Mucosa of rectum (tissue), 2 donors: ENCODE results near the gene NACA2.
"Not testable (repeated sequence)": the region's sequence is repeated elsewhere in the genome, so short reads cannot be mapped to it uniquely, and the experiment has no call there.

Source experiments
- H3K27ac ChIP-seq, 2 donors: one replicate each; pipeline ENCODE4 v1.7.0; 2013; ENCODE audit warnings: inconsistent platforms in 2 of 2, low read depth in 2 of 2, low read length in 2 of 2
- H3K27me3 ChIP-seq, 2 donors: one replicate each; pipeline ENCODE4 v1.7.0; 2013; ENCODE audit warnings: low read length in 2 of 2; ENCODE audit not compliant: control insufficient read depth in 2 of 2, insufficient read depth in 2 of 2
- H3K36me3 ChIP-seq, 2 donors: one replicate each; pipeline ENCODE4 v1.7.0; 2013; ENCODE audit warnings: low read length in 2 of 2; ENCODE audit not compliant: control insufficient read depth in 2 of 2, insufficient read depth in 2 of 2
- H3K4me1 ChIP-seq, 2 donors: one replicate each; pipeline ENCODE4 v1.7.0; 2013; ENCODE audit warnings: low read length in 2 of 2, mild to moderate bottlenecking in 1 of 2; ENCODE audit not compliant: control insufficient read depth in 2 of 2, insufficient read depth in 2 of 2
- H3K4me3 ChIP-seq, 2 donors: one replicate each; pipeline ENCODE4 v1.7.0; 2013; ENCODE audit warnings: low read length in 2 of 2
- H3K9ac ChIP-seq, 2 donors: one replicate each; pipeline ENCODE4 v1.7.0; 2013; ENCODE audit warnings: low read length in 2 of 2, low read depth in 1 of 2, mild to moderate bottlenecking in 1 of 2
- H3K9me3 ChIP-seq, 2 donors: one replicate each; pipeline ENCODE4 v1.7.0; 2013; ENCODE audit warnings: low read length in 2 of 2; ENCODE audit not compliant: control insufficient read depth in 2 of 2
- donor health status: healthy.
- donor health status: Normal muscosa, but diverticular disease.

NACA2 gene

GRCh38 chr17:61556224-61557188 lies 34.5 kb downstream of the NACA2 start:
- Histone ChIP-seq H3K36me3 (no peaks in the 10 kb centered on the region), H3K9me3 (no peaks in the 10 kb centered on the region), H3K27me3 (peaks cover 5 to 9% of the 10 kb centered on the region in 2 donors), H3K27ac (no peak overlapping the region), H3K4me3 (no peak overlapping the region), H3K9ac (no peak overlapping the region), H3K4me1 (no peaks in the 10 kb centered on the region)

GRCh38 chr17:61555127-61555566 lies 35.9 kb downstream of the NACA2 start:
- H3K9ac ChIP-seq: no peak overlapping the region
- peaks cover 5 to 10% of the 10 kb centered on the region in 2 donors for H3K27me3 ChIP-seq

DNA sequence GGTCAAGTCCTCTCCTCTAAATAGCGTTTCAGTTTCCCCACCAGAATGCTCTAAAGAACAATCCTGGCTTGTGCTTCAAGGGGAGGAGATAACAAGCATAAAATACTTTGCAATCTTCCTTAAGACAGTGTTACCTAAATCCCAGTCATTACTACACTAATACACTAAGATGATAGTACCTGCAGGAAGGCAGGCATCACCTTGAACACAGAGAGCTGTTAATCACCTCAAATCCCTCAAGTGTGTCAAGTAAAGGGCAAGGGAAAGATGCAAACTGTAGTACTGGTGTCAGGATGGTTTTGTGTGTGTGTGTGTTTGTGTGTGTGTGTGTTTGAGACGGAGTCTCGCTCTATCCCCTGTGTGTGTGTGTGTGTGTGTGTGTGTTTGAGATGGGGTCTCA lies 36.8 kb downstream of the NACA2 start:
- no peaks in the 10 kb centered on the region for H3K9me3 ChIP-seq
- no peak overlapping the region for H3K4me3 ChIP-seq
- H3K36me3 ChIP-seq: no peaks in the 10 kb centered on the region
- peaks cover 9 to 14% of the 10 kb centered on the region in 2 donors for H3K27me3 ChIP-seq
- no peaks in the 10 kb centered on the region for H3K4me1 ChIP-seq
- no peak overlapping the region for H3K27ac ChIP-seq
- H3K9ac ChIP-seq: no peak overlapping the region

More at GRCh38 chr17:61555127-61555566, 35.9 kb downstream of the NACA2 start:
- H3K9me3 ChIP-seq: no peaks in the 10 kb centered on the region
- no peaks in the 10 kb centered on the region for H3K4me1 ChIP-seq
- H3K36me3 ChIP-seq: no peaks in the 10 kb centered on the region
- H3K4me3 ChIP-seq: no peak overlapping the region
- H3K27ac ChIP-seq: no peak overlapping the region

- H3K27me3 ChIP-seq: peaks cover 5 to 12% of the 10 kb centered on the region in 2 donors
- H3K9me3 ChIP-seq, H3K36me3 ChIP-seq, H3K9ac ChIP-seq, H3K27ac ChIP-seq, H3K4me1 ChIP-seq, H3K4me3 ChIP-seq: not testable (repeated sequence)
Measured at GRCh38 chr17:61552560-61552959, 38.5 kb downstream of the NACA2 start.

DNA sequence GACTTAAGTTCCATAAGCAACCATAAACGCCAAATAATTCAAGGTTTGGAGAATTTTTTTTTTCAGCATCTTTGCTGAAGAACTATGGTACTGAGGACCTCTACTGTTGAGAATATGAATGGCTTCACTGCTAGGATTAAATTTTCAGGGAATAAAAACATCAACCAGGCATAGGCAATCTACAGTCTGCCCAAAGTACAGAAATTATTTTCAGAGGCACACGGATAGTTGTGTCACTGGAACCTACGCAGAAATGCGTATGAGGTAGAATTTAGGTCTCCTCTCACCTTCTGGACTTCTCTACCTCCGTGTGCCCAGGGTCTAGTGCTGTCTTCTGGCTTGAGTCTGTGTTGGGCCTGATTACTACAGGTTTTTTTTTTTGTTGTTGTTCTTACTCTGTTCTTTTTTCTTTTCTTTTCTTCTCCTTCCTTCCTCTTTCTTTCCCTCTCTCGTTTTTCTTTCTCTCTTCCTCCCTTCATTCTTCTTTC lies 39.7 kb downstream of the NACA2 start:
- Histone ChIP-seq H3K9me3 (no peaks in the 10 kb centered on the region), H3K27me3 (peaks cover 4 to 5% of the 10 kb centered on the region in 2 donors), H3K4me1 (no peaks in the 10 kb centered on the region), H3K36me3 (no peaks in the 10 kb centered on the region), H3K4me3 (no peak overlapping the region), H3K27ac (no peak overlapping the region), H3K9ac (no peak overlapping the region)

DNA sequence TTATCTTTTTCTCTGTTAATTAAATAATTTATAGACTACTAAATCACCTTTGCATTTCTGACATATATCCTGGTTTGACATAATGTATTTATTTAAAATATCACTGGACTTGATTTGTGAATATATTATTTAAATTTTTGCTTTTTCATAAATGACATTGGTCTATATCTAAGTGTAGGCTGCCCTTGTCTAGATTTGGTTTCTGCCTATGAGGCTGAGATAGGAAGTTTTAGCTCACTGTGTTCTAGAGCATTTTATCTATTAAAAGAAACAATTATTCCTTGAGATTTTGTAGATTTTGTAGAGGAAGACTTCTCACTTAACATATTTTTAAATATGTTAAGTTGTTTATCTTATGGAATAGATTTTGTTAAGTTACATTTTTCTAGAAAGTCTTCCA lies 43.9 kb downstream of the NACA2 start:
- H3K27me3 ChIP-seq: peaks cover 4 to 5% of the 10 kb centered on the region in 2 donors
- no peaks in the 10 kb centered on the region for H3K36me3 ChIP-seq
- H3K9me3 ChIP-seq: no peaks in the 10 kb centered on the region
- H3K4me1 ChIP-seq: no peaks in the 10 kb centered on the region
- no peak overlapping the region for H3K27ac ChIP-seq
- no peak overlapping the region for H3K9ac ChIP-seq
- no peak overlapping the region for H3K4me3 ChIP-seq

- H3K9me3 ChIP-seq: no peaks in the 10 kb centered on the region
- H3K27me3 ChIP-seq: peaks cover 4 to 5% of the 10 kb centered on the region in 2 donors
- no peak overlapping the region for H3K4me3 ChIP-seq
- no peak overlapping the region for H3K9ac ChIP-seq
- no peaks in the 10 kb centered on the region for H3K4me1 ChIP-seq
- H3K36me3 ChIP-seq: no peaks in the 10 kb centered on the region
- no peak overlapping the region for H3K27ac ChIP-seq
Measured at GRCh38 chr17:61545335-61545938, 45.6 kb downstream of the NACA2 start.

GRCh38 chr17:61543786-61544415 lies 47.1 kb downstream of the NACA2 start:
- H3K4me3 ChIP-seq: no peak overlapping the region

GRCh38 chr17:61542027-61542426 lies 49.0 kb downstream of the NACA2 start:
- Histone ChIP-seq H3K4me3 (no peak overlapping the region), H3K9me3 (no peaks in the 10 kb centered on the region), H3K27ac (no peak overlapping the region), H3K4me1 (no peaks in the 10 kb centered on the region), H3K9ac (no peak overlapping the region), H3K36me3 (no peaks in the 10 kb centered on the region), H3K27me3 (no peaks in the 10 kb centered on the region)

More at GRCh38 chr17:61543786-61544415, 47.1 kb downstream of the NACA2 start:
- H3K36me3 ChIP-seq: no peaks in the 10 kb centered on the region
- H3K9ac ChIP-seq: no peak overlapping the region
- no peaks in the 10 kb centered on the region for H3K4me1 ChIP-seq
- H3K27me3 ChIP-seq: no peaks in the 10 kb centered on the region
- no peak overlapping the region for H3K27ac ChIP-seq
- H3K9me3 ChIP-seq: no peaks in the 10 kb centered on the region

- Histone ChIP-seq H3K36me3 (no peaks in the 10 kb centered on the region), H3K9ac (no peak overlapping the region), H3K4me1 (no peaks in the 10 kb centered on the region), H3K27ac (no peak overlapping the region), H3K9me3 (no peaks in the 10 kb centered on the region), H3K4me3 (no peak overlapping the region), H3K27me3 (no peaks in the 10 kb centered on the region)
Measured at GRCh38 chr17:61540874-61541273, 50.1 kb downstream of the NACA2 start.
